Spleen (tissue), 11 donors: ENCODE data around the gene TCP10L. TPM values are rescaled to one million over a fixed set of nuclear protein-coding genes. Genes with fewer than 3 reads are reported as not detected.

ENCODE experiments used
- DNase-seq: peaks from one replicate; pipeline ENCODE4 v3.0.0-alpha.2; 2020
- H3K27ac ChIP-seq, 8 donors: fragments of 200-600 bp; sonication (generic) in 7 of 8; 1 replicate in 4 of 8; 2 replicates in 4 of 8; pipeline versions ENCODE4 v1.5.0 to v1.8.0; 2016 to 2021; ENCODE audit warnings: inconsistent platforms in 4 of 8, mild to moderate bottlenecking in 4 of 8, moderate library complexity in 1 of 8
- H3K27me3 ChIP-seq, 7 donors: fragments of 200-600 bp; sonication (generic) in 6 of 7; replicated peaks in 1 of 7; 1 replicate in 4 of 7; 2 replicates in 3 of 7; pipeline versions ENCODE4 v1.5.0 to v1.8.0; 2016 to 2021; ENCODE audit warnings: inconsistent platforms in 3 of 7, mild to moderate bottlenecking in 1 of 7
- H3K36me3 ChIP-seq, 6 donors: fragments of 200-600 bp; sonication (generic) in 5 of 6; 1 replicate in 4 of 6; 2 replicates in 2 of 6; pipeline versions ENCODE4 v1.5.0 to v1.8.0; 2016 to 2021; ENCODE audit warnings: inconsistent platforms in 2 of 6
- H3K4me1 ChIP-seq, 6 donors: fragments of 200-600 bp; sonication (generic) in 5 of 6; 1 replicate in 3 of 6; 2 replicates in 3 of 6; pipeline versions ENCODE4 v1.5.0 to v1.8.0; 2016 to 2021; ENCODE audit warnings: inconsistent platforms in 3 of 6
- H3K4me3 ChIP-seq, 8 donors: fragments of 200-600 bp; sonication (generic) in 7 of 8; 1 replicate in 4 of 8; 2 replicates in 4 of 8; pipeline versions ENCODE4 v1.5.0 to v1.8.0; 2016 to 2021; ENCODE audit warnings: inconsistent platforms in 4 of 8, mild to moderate bottlenecking in 4 of 8, moderate library complexity in 2 of 8
- H3K9me3 ChIP-seq, 8 donors: fragments of 200-600 bp; sonication (generic) in 7 of 8; 1 replicate in 4 of 8; 2 replicates in 4 of 8; pipeline versions ENCODE4 v1.5.0 to v1.8.0; 2016 to 2021; ENCODE audit warnings: inconsistent platforms in 4 of 8
- CTCF ChIP-seq, 11 experiments: fragments of 200-600 bp in 7 of 11; fragments of 450-650 bp in 4 of 11; sonication (generic) in 4 of 11; IDR thresholded peaks in 8 of 11; conservative IDR thresholded peaks in 3 of 11; 1 replicate in 7 of 11; 2 replicates in 4 of 11; pipeline versions ENCODE4 v1.4.0 to v1.8.0; 2016 to 2021; ENCODE audit warnings: antibody characterized with exemption in 11 of 11, inconsistent platforms in 4 of 11, mild to moderate bottlenecking in 1 of 11
- POLR2A ChIP-seq, 3 donors: fragments of 450-650 bp; IDR thresholded peaks; one replicate each; pipeline ENCODE4 v1.5.1; 2017; ENCODE audit warnings: antibody characterized with exemption in 3 of 3, mild to moderate bottlenecking in 1 of 3
- POLR2AphosphoS5 ChIP-seq, 3 donors: sonication (generic); formaldehyde crosslinking; IDR thresholded peaks; one replicate each; pipeline ENCODE4 v1.5.1; 2017; ENCODE audit warnings: antibody characterized with exemption in 3 of 3
- WGBS, 5 donors: extraction: QIAGEN DNeasy Blood & Tissue Kit in 3 of 5; methylation state at CpG; one replicate each; pipeline versions ENCODE4 v1.1.5 to v1.1.7; 2013 to 2018; 5-methylcytosine and 5-hydroxymethylcytosine counted together
- intact Hi-C: fragments of 100-400 bp; cut with DNase I; formaldehyde crosslinking; loops from one replicate; pipeline ENCODE4 v1.15.0; 2023; ENCODE audit warnings: low total_unique reads
- polyA plus RNA-seq, 3 donors: library from polyadenylated mRNA; stranded (reverse); fragments of 200-250 nt; gene quantifications; one replicate each; pipeline ENCODE4 v1.2.1, GENCODE V29; 2013
- total RNA-seq, 7 donors: library from RNA; depleted of rRNA in 3 of 7; stranded (reverse); fragments of >200 nt in 3 of 7; fragmentation: NEBNext Ultra II Directional in 4 of 7; extraction: Animal tissue kit (Norgen Biotek cat#: 25700) in 4 of 7; gene quantifications; one replicate each; pipeline versions ENCODE4 v1.1.0 to v1.2.1, GENCODE V29; 2016 to 2021
- donor health status: healthy with polysubstance abuse.
- donor health status: DM: no; HTN: no; CAD: no; lungs with moderate emphysema.
- donor health status: DM: no; HTN: no; CAD: no.
- donor health status: Bipolar disorder and iron deficiency.
- donor health status: healthy.
- donor health status: DM: no; HTN: no; CAD: no.
- donor health status: DM: yes; HTN: yes; CAD: no.

The TCP10L gene
- total and polyA plus RNA-seq, 10 donors = 0.42 to 1.6 (median 0.64) TPM; not detected in 2

DNA sequence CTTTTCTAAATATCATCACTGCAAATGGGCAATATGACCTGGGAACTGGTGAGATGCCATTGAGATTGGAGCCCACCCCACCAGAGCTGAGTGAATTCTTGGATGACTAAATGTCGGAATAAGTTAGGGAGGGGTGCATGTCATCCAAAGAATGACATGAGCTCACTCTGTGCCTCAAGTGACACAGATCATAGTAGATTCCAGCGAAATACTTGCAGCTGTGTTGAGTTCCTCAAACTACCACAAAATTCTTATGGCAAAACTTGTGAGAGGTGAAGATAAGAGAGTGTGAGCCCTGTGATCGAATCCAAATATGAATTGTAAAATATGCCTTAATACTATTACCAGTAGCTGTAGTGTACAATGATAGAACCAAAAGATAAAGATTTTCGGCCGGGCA, 2.3 kb upstream of the TCP10L start:
- no peak overlapping the region for H3K27ac ChIP-seq
- no peaks in the 10 kb centered on the region for H3K36me3 ChIP-seq
- H3K27me3 ChIP-seq = no peaks in the 10 kb centered on the region
- no peak for DNase-seq
- H3K4me1 ChIP-seq = no peaks in the 10 kb centered on the region
- TF ChIP-seq POLR2AphosphoS5 (IDR thresholded peaks at IDR 0.05) = no peak
- no peak for TF ChIP-seq POLR2A (IDR thresholded peaks at IDR 0.05)
- TF ChIP-seq CTCF (IDR thresholded peaks at IDR 0.05 in 8 of 11, conservative IDR thresholded peaks at IDR 0.05 in 3 of 11) = no peak
- WGBS, 5 donors = 90 to 97% (median 93%) methylated on average over 5 of the region's 5 CpGs
- intact Hi-C loops = no loop called here
- H3K4me3 ChIP-seq = no peak overlapping the region
- H3K9me3 ChIP-seq = no peaks in the 10 kb centered on the region

DNA sequence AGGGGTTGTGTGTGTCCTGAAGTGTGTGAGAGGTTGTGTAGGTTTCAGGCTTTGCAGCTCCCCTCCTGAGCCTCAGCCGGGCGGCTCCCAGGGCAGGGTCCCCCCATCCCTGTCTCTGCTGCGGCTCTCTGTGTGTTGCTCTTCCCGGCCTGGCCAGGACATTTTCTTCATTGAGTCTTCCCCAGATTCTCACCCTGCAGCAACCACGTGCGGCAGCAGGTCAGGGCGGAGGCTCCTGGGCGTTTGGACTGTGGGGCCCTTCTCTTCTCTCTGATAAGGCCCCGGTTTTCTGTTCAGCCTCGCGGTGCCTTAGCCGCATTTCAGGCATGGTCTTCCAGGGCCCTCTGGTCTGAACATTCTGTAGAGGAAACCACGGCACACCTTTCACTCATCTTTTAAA, 1.8 kb upstream of the TCP10L start:
- H3K27ac ChIP-seq = no peak overlapping the region
- no peaks in the 10 kb centered on the region for H3K27me3 ChIP-seq
- no peaks in the 10 kb centered on the region for H3K36me3 ChIP-seq
- H3K4me3 ChIP-seq = no peak overlapping the region
- intact Hi-C loops = no loop called here
- H3K4me1 ChIP-seq = no peaks in the 10 kb centered on the region
- no peaks in the 10 kb centered on the region for H3K9me3 ChIP-seq
- peak; percentile 32 for DNase-seq
- WGBS, 5 donors = 79 to 90% (median 88%) methylated on average over 13 of the region's 13 CpGs
- TF ChIP-seq CTCF (IDR thresholded peaks at IDR 0.05 in 8 of 11, conservative IDR thresholded peaks at IDR 0.05 in 3 of 11) (no peak), POLR2AphosphoS5 (IDR thresholded peaks at IDR 0.05) (no peak), POLR2A (IDR thresholded peaks at IDR 0.05) (no peak)

DNA sequence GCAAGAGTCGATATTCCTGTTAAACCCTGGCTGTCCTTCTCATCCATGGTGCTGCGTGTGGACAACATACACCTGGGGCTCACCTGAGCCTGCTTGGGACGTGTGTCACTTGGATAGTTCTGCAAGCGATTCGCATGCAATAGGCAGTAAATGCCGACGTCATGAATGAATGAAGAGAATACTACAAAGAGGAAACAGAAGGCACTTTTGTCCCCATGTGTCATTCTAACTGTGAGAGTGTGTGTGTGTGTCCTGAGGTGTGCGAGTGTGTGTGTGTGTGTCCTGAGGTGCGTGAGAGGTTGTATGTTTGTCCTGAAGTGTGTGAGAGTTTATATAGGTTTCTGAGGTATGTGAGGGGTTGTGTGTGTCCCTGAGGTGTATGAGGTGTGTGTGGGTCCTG, 647 bp upstream of the TCP10L start:
- DNase-seq = no peak
- intact Hi-C loops = no loop called here

DNA sequence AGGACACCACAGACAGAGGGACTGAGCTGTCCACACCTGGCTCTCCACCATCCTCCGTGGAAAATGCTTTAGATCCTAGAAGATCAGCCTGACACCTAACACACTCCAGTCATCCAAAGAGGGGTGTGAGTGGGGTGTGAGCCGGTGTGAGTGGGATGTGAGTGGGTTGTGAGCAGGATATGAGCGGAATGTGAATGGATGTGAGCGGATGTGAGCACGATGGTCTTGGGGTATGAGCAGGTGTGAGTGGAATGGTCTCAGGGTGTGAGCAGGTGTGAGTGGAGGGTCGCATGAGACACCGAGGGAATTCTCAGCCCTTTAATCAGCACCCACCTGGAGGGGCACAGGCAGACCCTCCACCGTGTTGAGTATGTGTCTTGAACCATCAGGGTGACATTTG, 851 bp downstream of the TCP10L start:
- H3K36me3 ChIP-seq = no peaks in the 10 kb centered on the region
- no peak overlapping the region for H3K4me3 ChIP-seq
- intact Hi-C loops = no loop called here
- no peak overlapping the region for H3K27ac ChIP-seq
- TF ChIP-seq CTCF (IDR thresholded peaks at IDR 0.05 in 8 of 11, conservative IDR thresholded peaks at IDR 0.05 in 3 of 11) = no peak
- no peak for TF ChIP-seq POLR2A (IDR thresholded peaks at IDR 0.05)
- no peak for TF ChIP-seq POLR2AphosphoS5 (IDR thresholded peaks at IDR 0.05)
- WGBS, 5 donors = 80 to 89% (median 85%) methylated on average over 7 to 8 of the region's 8 CpGs
- no peaks in the 10 kb centered on the region for H3K9me3 ChIP-seq
- H3K4me1 ChIP-seq = no peaks in the 10 kb centered on the region
- DNase-seq = no peak
- no peaks in the 10 kb centered on the region for H3K27me3 ChIP-seq

More for the DNA sequence above, 647 bp upstream of the TCP10L start:
- Histone ChIP-seq H3K36me3 (no peaks in the 10 kb centered on the region), H3K27ac (no peak overlapping the region), H3K4me3 (no peak overlapping the region), H3K4me1 (no peaks in the 10 kb centered on the region), H3K9me3 (no peaks in the 10 kb centered on the region), H3K27me3 (no peaks in the 10 kb centered on the region)
- WGBS, 5 donors = 76 to 89% (median 83%) methylated on average over 9 of the region's 9 CpGs
- TF ChIP-seq POLR2A (IDR thresholded peaks at IDR 0.05) = no peak
- TF ChIP-seq POLR2AphosphoS5 (IDR thresholded peaks at IDR 0.05) = no peak
- no peak for TF ChIP-seq CTCF (IDR thresholded peaks at IDR 0.05 in 8 of 11, conservative IDR thresholded peaks at IDR 0.05 in 3 of 11)
